Upper lobe of right lung (tissue), 1 donor: ENCODE data around the gene MMP17. TPM values are rescaled to one million over a fixed set of nuclear protein-coding genes. Genes with fewer than 3 reads are reported as not detected.
A peak's percentile ranks its signal among the peaks of the same experiment; 100 is the strongest.

Experiments used
- ATAC-seq: fragments of 200-7000 bp; cut with Tn5 transposase; one replicate; pipeline ENCODE4 v1.9.1; 2020; ENCODE audit warnings: mild to moderate bottlenecking, moderate library complexity
- DNase-seq: peaks from one replicate; pipeline ENCODE4 v3.0.0-alpha.2; 2020
- H3K27ac ChIP-seq: fragments of 200-600 bp; one replicate; pipeline ENCODE4 v1.8.0; 2022
- H3K27me3 ChIP-seq: fragments of 200-600 bp; one replicate; pipeline ENCODE4 v1.8.0; 2022; ENCODE audit warnings: mild to moderate bottlenecking
- H3K36me3 ChIP-seq: fragments of 200-600 bp; one replicate; pipeline ENCODE4 v1.8.0; 2022
- H3K4me1 ChIP-seq: fragments of 200-600 bp; one replicate; pipeline ENCODE4 v1.8.0; 2022
- H3K4me3 ChIP-seq: fragments of 200-600 bp; one replicate; pipeline ENCODE4 v1.8.0; 2022; ENCODE audit warnings: mild to moderate bottlenecking
- H3K9me3 ChIP-seq: fragments of 200-600 bp; one replicate; pipeline ENCODE4 v1.8.0; 2022
- intact Hi-C: fragments of 100-400 bp; cut with DNase I; formaldehyde crosslinking; loops from one replicate; pipeline ENCODE4 v1.11.0; 2022
- total RNA-seq: library from RNA; stranded (reverse); fragmentation: NEBNext Ultra II Directional; extraction: Animal tissue kit (Norgen Biotek cat#: 25700); gene quantifications from one replicate; pipeline ENCODE4 v1.2.1, GENCODE V29; 2021
- TF ChIP-seq, protein P1 (sequence below): fragments of 200-600 bp; IDR thresholded peaks from one replicate; pipeline ENCODE4 v1.8.0; 2022; ENCODE audit warnings: antibody characterized with exemption
- donor health status: DM: no; HTN: yes; CAD: no; lungs with severe emphysema.

Gene MMP17
- total RNA-seq, 1 donor from 2014 or later = 4.1 TPM

- no peaks in the 10 kb centered on the region for H3K4me1 ChIP-seq
- DNase-seq = no peak
- no peaks in the 10 kb centered on the region for H3K36me3 ChIP-seq
- peaks cover 10% of the 10 kb centered on the region for H3K27me3 ChIP-seq
- no peak for ATAC-seq
- intact Hi-C loops = no loop called here
- H3K4me3 ChIP-seq = no peak overlapping the region
- TF ChIP-seq, protein P1, sequence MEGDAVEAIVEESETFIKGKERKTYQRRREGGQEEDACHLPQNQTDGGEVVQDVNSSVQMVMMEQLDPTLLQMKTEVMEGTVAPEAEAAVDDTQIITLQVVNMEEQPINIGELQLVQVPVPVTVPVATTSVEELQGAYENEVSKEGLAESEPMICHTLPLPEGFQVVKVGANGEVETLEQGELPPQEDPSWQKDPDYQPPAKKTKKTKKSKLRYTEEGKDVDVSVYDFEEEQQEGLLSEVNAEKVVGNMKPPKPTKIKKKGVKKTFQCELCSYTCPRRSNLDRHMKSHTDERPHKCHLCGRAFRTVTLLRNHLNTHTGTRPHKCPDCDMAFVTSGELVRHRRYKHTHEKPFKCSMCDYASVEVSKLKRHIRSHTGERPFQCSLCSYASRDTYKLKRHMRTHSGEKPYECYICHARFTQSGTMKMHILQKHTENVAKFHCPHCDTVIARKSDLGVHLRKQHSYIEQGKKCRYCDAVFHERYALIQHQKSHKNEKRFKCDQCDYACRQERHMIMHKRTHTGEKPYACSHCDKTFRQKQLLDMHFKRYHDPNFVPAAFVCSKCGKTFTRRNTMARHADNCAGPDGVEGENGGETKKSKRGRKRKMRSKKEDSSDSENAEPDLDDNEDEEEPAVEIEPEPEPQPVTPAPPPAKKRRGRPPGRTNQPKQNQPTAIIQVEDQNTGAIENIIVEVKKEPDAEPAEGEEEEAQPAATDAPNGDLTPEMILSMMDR = no peak
- no peaks in the 10 kb centered on the region for H3K9me3 ChIP-seq
- no peak overlapping the region for H3K27ac ChIP-seq
Observed at GRCh38 chr12:131853832-131854797, 25.9 kb downstream of the MMP17 start.

DNA sequence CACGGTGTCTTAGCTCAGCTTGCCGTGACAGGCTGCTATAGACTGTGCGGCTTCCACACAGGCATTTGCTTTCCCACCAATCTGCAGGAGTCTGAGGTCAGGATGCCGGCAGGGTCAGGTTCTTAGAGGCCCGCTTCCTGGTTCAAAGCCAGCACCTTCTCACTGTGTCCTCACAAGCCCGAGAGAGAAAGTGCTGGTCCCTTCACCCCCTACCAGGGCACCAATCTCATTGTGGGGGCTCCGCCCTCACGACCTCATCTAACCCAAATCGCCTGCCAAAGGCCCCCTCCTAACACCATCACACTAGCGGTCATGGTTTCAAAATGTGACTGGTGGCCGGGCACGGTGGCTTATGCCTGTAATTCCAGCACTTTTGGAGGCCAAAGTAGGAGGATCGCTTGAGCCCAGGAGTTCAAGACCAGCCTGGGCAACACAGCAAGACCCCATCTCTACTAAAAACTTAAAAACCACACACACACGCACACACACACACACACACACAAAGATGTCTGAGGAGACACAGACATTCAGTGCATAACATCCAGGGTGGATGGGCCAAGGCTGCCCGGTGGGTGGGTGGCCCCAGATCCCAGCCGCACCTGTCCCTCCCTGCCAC lies 26.8 kb downstream of the MMP17 start:
- H3K9me3 ChIP-seq = no peaks in the 10 kb centered on the region
- TF ChIP-seq, protein P1 = no peak
- no peak overlapping the region for H3K4me3 ChIP-seq
- no peak overlapping the region for H3K27ac ChIP-seq
- intact Hi-C loops = no loop called here
- peaks cover 10% of the 10 kb centered on the region for H3K27me3 ChIP-seq
- H3K4me1 ChIP-seq = no peaks in the 10 kb centered on the region
- no peak for ATAC-seq
- no peaks in the 10 kb centered on the region for H3K36me3 ChIP-seq
- DNase-seq = no peak

DNA sequence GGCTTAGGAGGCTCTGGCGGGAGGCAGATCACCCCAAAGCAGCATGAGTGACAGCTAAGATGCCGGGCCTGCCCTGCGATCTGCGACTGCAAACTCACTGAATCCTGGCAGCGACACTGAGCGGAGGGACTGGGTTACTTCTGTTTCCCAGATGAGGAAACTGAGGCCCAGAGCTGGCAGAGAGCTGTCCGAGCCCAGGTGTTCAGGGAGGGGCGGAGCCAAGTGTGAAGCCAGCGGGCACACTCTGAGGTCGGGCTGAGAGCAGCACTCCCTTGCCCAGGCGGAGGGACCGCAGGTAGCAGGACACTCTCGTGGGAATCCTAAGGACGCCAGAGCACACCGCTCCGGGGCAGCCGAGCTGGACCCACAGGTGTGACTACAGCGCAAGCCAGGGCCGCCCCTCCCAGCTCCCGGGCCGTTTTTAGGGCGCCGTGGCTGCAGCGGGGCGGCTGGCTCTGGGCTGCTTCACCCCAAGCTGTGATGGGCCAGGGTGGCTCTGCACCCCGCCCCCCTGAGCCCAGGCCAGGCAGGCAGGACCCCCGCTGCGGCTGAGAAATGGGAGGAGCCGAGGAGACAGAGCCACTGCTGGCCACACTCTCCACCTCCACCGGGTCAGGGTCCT lies 27.4 kb downstream of the MMP17 start:
- Histone ChIP-seq H3K4me3 (no peak overlapping the region), H3K36me3 (no peaks in the 10 kb centered on the region), H3K4me1 (peaks cover 4% of the 10 kb centered on the region), H3K27me3 (peaks cover 10% of the 10 kb centered on the region), H3K9me3 (no peaks in the 10 kb centered on the region), H3K27ac (no peak overlapping the region)
- TF ChIP-seq, protein P1 = no peak
- DNase-seq (peak; percentile 54), ATAC-seq (no peak)
- intact Hi-C loops = no loop called here

DNA sequence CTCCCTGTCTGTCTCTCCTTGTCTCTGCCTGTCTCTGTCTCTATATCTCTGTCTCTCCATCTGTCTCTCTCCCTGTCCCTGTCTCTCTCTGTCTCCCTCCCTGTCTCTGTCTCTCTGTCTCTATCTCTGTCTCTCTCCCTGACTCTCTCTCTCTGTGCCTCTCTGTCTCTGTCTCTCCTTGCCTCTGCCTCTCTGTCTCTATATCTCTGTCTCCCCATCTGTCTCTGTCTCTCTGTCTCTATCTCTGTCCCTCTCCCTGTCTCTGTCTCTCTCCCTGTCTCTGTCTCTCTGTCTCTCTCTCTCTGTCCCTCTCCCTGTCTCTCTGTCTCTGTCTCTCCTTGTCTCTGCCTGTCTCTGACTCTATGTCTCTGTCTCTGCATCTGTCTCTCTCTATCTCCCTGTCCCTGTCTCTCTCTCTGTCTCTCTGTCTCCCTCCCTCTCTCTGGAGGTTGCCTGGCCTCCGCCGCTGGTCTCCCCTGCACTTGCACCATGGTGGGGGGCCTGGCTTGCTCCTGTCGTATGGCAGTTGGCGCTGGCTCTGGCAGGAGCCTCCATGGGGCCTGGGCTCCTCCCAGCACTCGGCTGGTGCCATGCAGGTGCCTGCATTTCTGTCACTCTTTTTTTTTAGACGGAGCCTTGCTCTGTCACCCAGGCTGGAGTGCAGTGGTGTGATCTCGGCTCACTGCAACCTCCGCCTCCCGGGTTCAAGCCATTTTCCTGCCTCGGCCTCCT lies 28.3 kb downstream of the MMP17 start:
- Histone ChIP-seq H3K27me3 (peaks cover 10% of the 10 kb centered on the region), H3K27ac (no peak overlapping the region), H3K36me3 (no peaks in the 10 kb centered on the region), H3K4me3 (no peak overlapping the region), H3K4me1 (peaks cover 9% of the 10 kb centered on the region), H3K9me3 (no peaks in the 10 kb centered on the region)
- TF ChIP-seq, protein P1 = no peak
- DNase-seq (peak; percentile 45), ATAC-seq (no peak)
- intact Hi-C loops = no loop called here
